ENCODE results near the gene MAPKAPK2. TPM values are rescaled to one million over a fixed set of nuclear protein-coding genes. Genes with fewer than 3 reads are reported as not detected.
A peak's percentile ranks its signal among the peaks of the same experiment; 100 is the strongest.

Gene MAPKAPK2
- total RNA-seq, 3 donors from 2014 or later: 68.4 to 75.2 (median 72.1) TPM

GRCh38 chr1:206715120-206715519, 30.4 kb downstream of the MAPKAPK2 start:
- intact Hi-C loops (cut with DNase I, micrococcal nuclease): loop anchor here in 1 of 2 donors (10.0 kb wide), 1 partner anchor 80 kb away; the partner anchor contains the start of gene DYRK3
- no peak for TF ChIP-seq CTCF (IDR thresholded peaks at IDR 0.05)
- H3K4me1 ChIP-seq (ENCODE audit: low read depth): peaks cover 45% of the 10 kb centered on the region

GRCh38 chr1:206715552-206716158, 30.9 kb downstream of the MAPKAPK2 start:
- peaks cover 40% of the 10 kb centered on the region for H3K4me1 ChIP-seq (ENCODE audit: low read depth)
- intact Hi-C loops (cut with DNase I, micrococcal nuclease): loop anchor here in 1 of 2 donors (10.0 kb wide), 1 partner anchor 81 kb away; the partner anchor contains the start of gene DYRK3
- no peak for TF ChIP-seq CTCF (IDR thresholded peaks at IDR 0.05)
- no peak for ATAC-seq
- no peak for DNase-seq
- no peaks in the 10 kb centered on the region for H3K9me3 ChIP-seq
- no peak overlapping the region for H3K4me3 ChIP-seq
- H3K36me3 ChIP-seq (ENCODE audit: low read depth): no peaks in the 10 kb centered on the region

More at GRCh38 chr1:206715120-206715519, 30.4 kb downstream of the MAPKAPK2 start:
- ATAC-seq: no peak
- Histone ChIP-seq H3K4me3 (no peak overlapping the region), H3K36me3 (ENCODE audit: low read depth) (no peaks in the 10 kb centered on the region), H3K9me3 (no peaks in the 10 kb centered on the region)
- no peak for DNase-seq

DNA sequence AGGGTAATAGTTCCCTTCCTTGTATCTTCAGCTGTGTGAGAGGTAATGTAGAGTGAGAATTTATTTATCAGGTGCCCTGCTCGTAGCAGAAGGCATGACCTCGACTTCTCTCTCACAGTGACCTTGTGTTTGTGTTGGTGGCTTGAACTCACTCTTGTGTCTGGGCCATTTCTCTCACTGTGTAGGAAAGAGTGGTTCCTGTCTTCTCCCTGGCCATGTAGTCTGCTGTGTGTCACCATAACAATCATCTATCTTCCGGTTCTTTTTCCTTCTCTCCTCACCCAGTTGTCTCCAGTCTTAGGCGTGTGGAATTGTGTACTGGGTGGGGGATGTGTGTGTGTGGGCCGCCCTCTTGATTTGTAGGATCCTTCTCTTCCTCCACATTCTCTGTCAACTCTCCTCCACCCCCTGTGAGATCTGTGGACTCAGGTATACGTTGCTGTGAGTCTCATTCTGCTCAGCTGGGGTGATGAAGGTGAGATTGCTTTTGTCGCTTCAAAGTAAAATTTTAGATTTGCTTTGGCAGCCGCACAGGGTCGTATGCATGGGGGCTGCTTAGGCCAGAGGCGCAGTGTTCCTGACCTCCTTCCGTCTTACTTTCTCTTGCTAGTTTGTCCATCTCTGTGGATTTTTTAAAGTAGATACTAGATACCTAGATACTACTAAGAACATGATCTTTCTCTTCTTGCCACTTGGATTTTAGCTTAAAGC, 31.6 kb downstream of the MAPKAPK2 start:
- Histone ChIP-seq H3K4me3 (no peak overlapping the region), H3K36me3 (ENCODE audit: low read depth) (no peaks in the 10 kb centered on the region), H3K4me1 (ENCODE audit: low read depth) (peaks cover 40% of the 10 kb centered on the region), H3K9me3 (no peaks in the 10 kb centered on the region)
- DNase-seq (no peak), ATAC-seq (no peak)
- intact Hi-C loops (cut with DNase I, micrococcal nuclease): loop anchor here in 1 of 2 donors (10.0 kb wide), 1 partner anchor 82 kb away; the partner anchor contains the start of gene DYRK3
- TF ChIP-seq CTCF (IDR thresholded peaks at IDR 0.05): no peak

GRCh38 chr1:206716870-206717673, 32.4 kb downstream of the MAPKAPK2 start:
- Histone ChIP-seq H3K4me3 (no peak overlapping the region), H3K36me3 (ENCODE audit: low read depth) (no peaks in the 10 kb centered on the region), H3K4me1 (ENCODE audit: low read depth) (peaks cover 38% of the 10 kb centered on the region), H3K9me3 (no peaks in the 10 kb centered on the region)
- ATAC-seq: peak; percentile 23
- peak in 1 of 3 donors; percentile 32 for DNase-seq
- no peak for TF ChIP-seq CTCF (IDR thresholded peaks at IDR 0.05)
- intact Hi-C loops (cut with DNase I, micrococcal nuclease): loop anchor here in 1 of 2 donors (10.0 kb wide), 1 partner anchor 82 kb away; the partner anchor contains the start of gene DYRK3

DNA sequence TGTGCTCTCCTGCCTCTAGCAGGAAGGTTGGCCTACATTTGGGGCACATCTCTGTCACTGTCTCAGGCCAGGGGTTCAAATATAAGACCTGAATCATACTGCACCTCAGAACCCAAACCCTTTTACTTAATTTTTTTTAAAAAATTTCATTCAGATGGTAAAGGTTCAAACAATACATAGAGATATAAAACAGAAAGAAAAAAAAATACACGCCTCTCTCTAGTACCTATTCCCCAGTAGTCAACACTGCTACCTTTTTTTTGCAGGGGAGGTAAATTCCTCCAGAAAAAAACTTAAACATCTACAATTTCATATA, 32.9 kb downstream of the MAPKAPK2 start:
- Histone ChIP-seq H3K36me3 (ENCODE audit: low read depth) (no peaks in the 10 kb centered on the region), H3K4me3 (no peak overlapping the region), H3K9me3 (no peaks in the 10 kb centered on the region), H3K4me1 (ENCODE audit: low read depth) (peaks cover 32% of the 10 kb centered on the region)
- TF ChIP-seq CTCF (IDR thresholded peaks at IDR 0.05): no peak
- intact Hi-C loops (cut with DNase I, micrococcal nuclease): loop anchor here in 1 of 2 donors (10.0 kb wide), 1 partner anchor 83 kb away; the partner anchor contains the start of gene DYRK3
- ATAC-seq: no peak
- DNase-seq: no peak
